ENCODE measurements around the gene C10orf90. TPM values are rescaled to one million over a fixed set of nuclear protein-coding genes. Genes with fewer than 3 reads are reported as not detected.

The C10orf90 gene
- total and polyA plus RNA-seq, 5 donors = 0.22 TPM; not detected in 4

DNA sequence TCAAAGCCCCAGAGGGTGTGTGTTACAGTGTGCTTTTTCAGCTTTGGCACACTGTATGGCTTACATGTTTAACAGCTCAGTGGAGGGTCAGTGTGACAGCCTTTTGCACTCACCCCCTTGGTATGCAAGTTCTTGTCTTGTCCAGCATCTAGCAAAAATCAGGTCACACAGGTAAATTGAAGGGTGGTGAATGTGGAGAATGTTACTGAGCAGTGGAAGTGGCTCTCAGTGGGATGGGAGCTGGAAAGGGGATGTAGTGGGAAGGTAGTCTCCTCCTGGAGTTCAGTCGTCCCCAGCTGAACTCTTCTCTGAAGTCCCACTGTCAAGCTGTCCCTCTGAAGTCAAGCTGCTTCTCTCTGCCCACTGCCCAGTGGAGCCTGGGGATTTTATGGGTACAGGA is 21.0 kb upstream of the C10orf90 start:
- H3K27me3 ChIP-seq (ENCODE audit: control insufficient read depth, insufficient read depth) = no peaks in the 10 kb centered on the region
- no peak overlapping the region for H3K4me3 ChIP-seq (ENCODE audit: low read length)
- no peak overlapping the region for H3K27ac ChIP-seq (ENCODE audit: low read length)
- no peaks in the 10 kb centered on the region for H3K4me1 ChIP-seq (ENCODE audit: control insufficient read depth, insufficient read depth, low read length)
- no peaks in the 10 kb centered on the region for H3K9me3 ChIP-seq (ENCODE audit: control insufficient read depth, low read length)
- ATAC-seq = no peak
- no peak for DNase-seq
- intact Hi-C loops (cut with DNase I) = no loop called here
- 57% methylated on average over 1 of the region's 1 CpG for WGBS

DNA sequence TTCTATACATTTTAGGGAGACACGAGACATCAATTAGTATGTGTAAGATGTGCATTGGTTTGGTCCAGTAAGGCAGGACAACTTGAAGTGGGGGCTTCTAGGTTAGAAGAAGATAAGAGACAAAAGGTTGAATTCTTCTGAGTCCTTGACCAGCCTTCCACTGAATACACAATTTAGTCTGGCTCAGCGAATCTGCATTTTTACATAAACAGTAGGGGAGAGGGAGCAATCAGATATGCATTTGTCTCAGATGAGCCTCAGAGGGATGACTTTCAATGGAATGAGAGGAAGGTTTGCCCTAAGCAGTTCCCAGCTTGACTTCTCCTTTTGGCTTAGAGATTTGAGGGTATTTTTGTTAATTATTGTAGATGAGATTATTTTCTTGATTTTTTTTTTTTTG is 20.0 kb upstream of the C10orf90 start:
- WGBS = 43% methylated on average over 2 of the region's 2 CpGs
- no peak for DNase-seq
- intact Hi-C loops (cut with DNase I) = no loop called here
- H3K27me3 ChIP-seq (ENCODE audit: control insufficient read depth, insufficient read depth) = no peaks in the 10 kb centered on the region
- ATAC-seq = no peak
- H3K4me1 ChIP-seq (ENCODE audit: control insufficient read depth, insufficient read depth, low read length) = no peaks in the 10 kb centered on the region
- H3K4me3 ChIP-seq (ENCODE audit: low read length) = no peak overlapping the region
- H3K9me3 ChIP-seq (ENCODE audit: control insufficient read depth, low read length) = no peaks in the 10 kb centered on the region
- no peak overlapping the region for H3K27ac ChIP-seq (ENCODE audit: low read length)

DNA sequence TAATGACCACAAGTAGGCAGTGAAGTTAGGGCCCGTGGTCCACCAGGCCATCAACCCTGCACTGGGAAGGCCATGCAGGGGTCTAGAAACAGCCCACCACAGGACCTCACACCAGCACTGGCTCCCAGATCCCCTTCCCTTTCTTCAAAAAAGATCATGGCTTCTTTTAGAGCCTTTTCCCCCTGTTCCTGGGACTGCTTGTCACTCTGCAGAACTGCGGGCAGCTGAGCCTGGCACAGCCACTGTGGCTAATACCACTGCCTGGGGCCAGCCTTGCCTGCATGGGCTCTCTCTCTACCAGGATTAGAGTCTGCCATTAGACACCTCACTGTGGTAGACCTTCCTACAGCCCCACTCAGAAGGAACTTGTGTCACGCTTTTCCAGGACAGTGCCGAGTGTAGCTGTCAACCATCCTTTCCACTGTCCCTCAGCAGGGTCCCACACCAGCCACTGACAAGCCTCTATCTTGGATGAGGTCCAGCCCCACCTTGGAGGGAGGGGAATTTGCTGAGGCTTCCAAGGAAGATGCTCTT is 19.0 kb upstream of the C10orf90 start:
- Histone ChIP-seq H3K4me1 (ENCODE audit: control insufficient read depth, insufficient read depth, low read length) (no peaks in the 10 kb centered on the region), H3K4me3 (ENCODE audit: low read length) (no peak overlapping the region), H3K9me3 (ENCODE audit: control insufficient read depth, low read length) (no peaks in the 10 kb centered on the region), H3K27ac (ENCODE audit: low read length) (no peak overlapping the region), H3K27me3 (ENCODE audit: control insufficient read depth, insufficient read depth) (no peaks in the 10 kb centered on the region)
- intact Hi-C loops (cut with DNase I) = no loop called here
- WGBS = 76% methylated on average over 4 of the region's 4 CpGs
- DNase-seq (no peak), ATAC-seq (no peak)

DNA sequence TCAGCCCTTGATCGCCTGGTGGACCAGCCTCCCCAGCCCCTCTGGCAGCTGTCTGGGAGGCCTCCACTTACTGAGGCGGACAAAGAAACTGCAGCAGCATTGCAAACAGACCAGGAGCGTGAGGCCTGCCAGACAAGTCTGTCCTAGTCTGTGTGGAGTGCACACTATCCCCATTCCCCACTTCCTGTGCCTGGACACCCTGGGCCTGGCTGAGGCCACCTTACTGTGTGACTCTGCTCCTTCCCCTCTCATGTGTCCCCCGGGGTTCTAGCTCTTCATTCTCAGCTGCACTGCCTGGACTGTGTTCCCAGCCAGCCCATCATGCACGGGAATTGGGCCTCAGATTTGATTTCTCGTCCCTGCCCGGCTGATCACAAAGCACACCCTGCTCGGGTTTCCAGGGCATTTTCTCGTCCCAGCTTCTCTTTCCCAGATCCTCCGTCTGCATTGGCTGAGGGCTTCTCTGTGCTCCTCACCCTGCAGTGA is 16.7 kb upstream of the C10orf90 start:
- no peak for DNase-seq
- H3K4me3 ChIP-seq (ENCODE audit: low read length) = no peak overlapping the region
- no peak for ATAC-seq
- H3K27ac ChIP-seq (ENCODE audit: low read length) = no peak overlapping the region
- H3K9me3 ChIP-seq (ENCODE audit: control insufficient read depth, low read length) = no peaks in the 10 kb centered on the region
- H3K27me3 ChIP-seq (ENCODE audit: control insufficient read depth, insufficient read depth) = no peaks in the 10 kb centered on the region
- H3K4me1 ChIP-seq (ENCODE audit: control insufficient read depth, insufficient read depth, low read length) = no peaks in the 10 kb centered on the region
- intact Hi-C loops (cut with DNase I) = no loop called here
- WGBS = 45% methylated on average over 10 of the region's 10 CpGs

DNA sequence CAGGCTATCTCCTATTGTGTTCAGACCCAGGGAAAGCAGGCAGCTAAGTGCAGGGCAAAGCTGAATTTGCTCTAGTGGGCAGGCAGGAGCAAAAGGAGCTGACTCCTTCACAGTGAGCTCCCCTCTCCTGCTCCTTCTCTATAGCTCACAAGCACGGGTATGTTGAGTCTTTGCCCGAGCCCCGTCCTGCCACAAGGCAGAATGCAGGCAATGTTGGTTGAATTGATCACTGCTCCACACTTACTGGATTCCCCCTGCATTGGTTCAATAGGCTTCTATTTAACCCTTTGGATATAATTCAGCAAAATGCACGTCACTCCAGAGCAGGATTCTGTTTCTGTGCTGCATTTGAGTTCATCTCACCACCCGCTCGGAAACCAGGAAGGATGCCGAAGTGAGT is 16.2 kb upstream of the C10orf90 start:
- Histone ChIP-seq H3K9me3 (ENCODE audit: control insufficient read depth, low read length) (no peaks in the 10 kb centered on the region), H3K27ac (ENCODE audit: low read length) (no peak overlapping the region), H3K27me3 (ENCODE audit: control insufficient read depth, insufficient read depth) (no peaks in the 10 kb centered on the region), H3K4me1 (ENCODE audit: control insufficient read depth, insufficient read depth, low read length) (no peaks in the 10 kb centered on the region), H3K4me3 (ENCODE audit: low read length) (no peak overlapping the region)
- intact Hi-C loops (cut with DNase I) = no loop called here
- ATAC-seq (no peak), DNase-seq (no peak)
- 79% methylated on average over 7 of the region's 7 CpGs for WGBS

DNA sequence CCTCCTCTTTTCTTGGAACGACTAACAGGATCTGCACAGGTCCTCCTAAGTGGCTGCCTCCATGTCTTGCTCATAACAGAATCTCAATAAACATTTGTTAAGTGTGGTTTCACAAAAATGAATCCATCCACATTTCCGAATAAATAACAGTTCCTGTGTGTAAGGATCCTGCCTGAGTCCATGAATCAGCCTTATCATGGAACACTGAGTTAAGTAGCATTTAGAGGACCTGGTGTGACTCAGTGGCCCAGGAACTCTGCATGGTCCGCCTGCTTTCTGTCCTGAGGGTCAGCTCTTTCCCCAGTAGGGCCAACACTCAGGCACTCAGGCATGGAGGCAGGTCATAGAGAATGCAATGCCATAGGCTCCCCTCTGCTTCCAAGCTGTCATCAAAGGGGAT is 15.8 kb upstream of the C10orf90 start:
- H3K9me3 ChIP-seq (ENCODE audit: control insufficient read depth, low read length) = no peaks in the 10 kb centered on the region
- 61% methylated on average over 3 of the region's 3 CpGs for WGBS
- no peak overlapping the region for H3K27ac ChIP-seq (ENCODE audit: low read length)
- intact Hi-C loops (cut with DNase I) = no loop called here
- ATAC-seq (no peak), DNase-seq (no peak)
- H3K4me1 ChIP-seq (ENCODE audit: control insufficient read depth, insufficient read depth, low read length) = no peaks in the 10 kb centered on the region
- no peak overlapping the region for H3K4me3 ChIP-seq (ENCODE audit: low read length)
- no peaks in the 10 kb centered on the region for H3K27me3 ChIP-seq (ENCODE audit: control insufficient read depth, insufficient read depth)

DNA sequence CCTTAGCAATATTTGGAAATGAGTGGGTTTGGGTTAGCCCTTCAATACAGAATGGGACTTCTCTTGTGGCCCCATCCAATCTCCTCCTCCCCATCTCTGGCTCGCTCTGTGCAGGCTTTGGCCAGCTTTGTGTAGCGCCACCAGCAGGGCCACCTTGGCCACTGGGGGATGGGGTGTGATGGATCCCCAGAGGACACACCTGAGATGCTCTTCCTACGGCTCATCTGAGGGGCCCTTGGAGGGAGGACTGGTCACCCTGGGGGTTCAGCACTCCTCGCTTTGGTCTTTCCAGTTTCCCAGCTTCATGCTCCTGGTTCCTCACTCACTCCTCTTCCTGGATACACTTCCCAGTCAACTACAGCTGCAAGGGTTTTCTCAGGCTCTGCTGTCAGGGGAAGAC is 15.3 kb upstream of the C10orf90 start:
- no peak for DNase-seq
- ATAC-seq = no peak
- WGBS = 93% methylated on average over 4 of the region's 4 CpGs
- H3K27me3 ChIP-seq (ENCODE audit: control insufficient read depth, insufficient read depth) = no peaks in the 10 kb centered on the region
- H3K4me3 ChIP-seq (ENCODE audit: low read length) = no peak overlapping the region
- intact Hi-C loops (cut with DNase I) = no loop called here
- H3K27ac ChIP-seq (ENCODE audit: low read length) = no peak overlapping the region
- no peaks in the 10 kb centered on the region for H3K9me3 ChIP-seq (ENCODE audit: control insufficient read depth, low read length)
- no peaks in the 10 kb centered on the region for H3K4me1 ChIP-seq (ENCODE audit: control insufficient read depth, insufficient read depth, low read length)

DNA sequence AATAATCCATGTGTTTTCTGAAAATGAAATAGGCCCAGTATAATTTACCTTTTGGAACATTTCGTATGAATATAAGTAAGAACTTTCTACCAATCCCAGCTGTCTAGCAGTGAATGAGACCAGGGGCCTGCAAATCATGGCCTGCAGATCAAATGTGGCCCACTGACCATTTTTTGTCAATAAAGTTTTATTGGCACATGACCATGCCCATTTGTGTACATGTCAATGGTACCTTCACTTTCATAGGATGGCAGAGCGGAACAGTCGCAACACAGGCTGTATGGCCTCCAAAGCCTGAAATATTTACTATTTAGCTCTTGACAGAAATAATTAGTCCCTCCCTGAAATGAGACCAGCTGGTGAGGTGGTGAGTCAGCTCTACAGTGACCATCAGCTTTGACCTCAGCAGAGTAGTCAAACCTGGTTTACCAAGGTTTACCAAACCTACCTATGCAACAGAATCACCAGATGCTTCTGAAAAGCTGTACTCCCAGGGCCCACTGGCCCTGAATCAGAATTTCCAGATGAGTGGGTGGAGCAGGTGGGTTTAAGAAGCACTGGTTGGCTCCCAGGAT is 13.8 kb upstream of the C10orf90 start:
- H3K27ac ChIP-seq (ENCODE audit: low read length) = no peak overlapping the region
- WGBS = 88% methylated on average over 3 of the region's 3 CpGs
- ATAC-seq (no peak), DNase-seq (no peak)
- H3K4me3 ChIP-seq (ENCODE audit: low read length) = no peak overlapping the region
- H3K4me1 ChIP-seq (ENCODE audit: control insufficient read depth, insufficient read depth, low read length) = no peaks in the 10 kb centered on the region
- intact Hi-C loops (cut with DNase I) = no loop called here
- no peaks in the 10 kb centered on the region for H3K9me3 ChIP-seq (ENCODE audit: control insufficient read depth, low read length)
- H3K27me3 ChIP-seq (ENCODE audit: control insufficient read depth, insufficient read depth) = no peaks in the 10 kb centered on the region

DNA sequence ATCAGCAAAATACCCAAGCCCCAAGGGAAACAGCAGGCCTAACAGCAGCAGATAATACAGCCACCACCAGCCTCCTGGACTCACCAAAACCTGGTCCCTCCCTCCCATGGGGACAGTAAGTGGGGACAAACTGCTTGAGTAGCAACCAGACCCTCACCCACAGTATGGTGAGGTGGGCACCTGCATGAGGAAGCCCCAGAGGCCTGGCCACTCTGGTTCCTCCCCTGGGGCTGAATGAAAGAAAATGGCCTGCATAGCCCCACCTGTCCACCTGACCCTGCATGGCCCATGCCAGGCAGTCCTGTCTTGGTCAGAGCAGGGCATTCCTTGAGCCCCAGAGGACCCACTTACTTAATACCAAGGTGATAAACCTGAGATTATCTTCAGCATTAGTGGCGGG is 13.0 kb upstream of the C10orf90 start:
- WGBS = 83% methylated on average over 1 of the region's 1 CpG
- Histone ChIP-seq H3K27ac (ENCODE audit: low read length) (no peak overlapping the region), H3K4me1 (ENCODE audit: control insufficient read depth, insufficient read depth, low read length) (no peaks in the 10 kb centered on the region), H3K4me3 (ENCODE audit: low read length) (no peak overlapping the region), H3K27me3 (ENCODE audit: control insufficient read depth, insufficient read depth) (no peaks in the 10 kb centered on the region), H3K9me3 (ENCODE audit: control insufficient read depth, low read length) (no peaks in the 10 kb centered on the region)
- intact Hi-C loops (cut with DNase I) = no loop called here
- DNase-seq (no peak), ATAC-seq (no peak)

DNA sequence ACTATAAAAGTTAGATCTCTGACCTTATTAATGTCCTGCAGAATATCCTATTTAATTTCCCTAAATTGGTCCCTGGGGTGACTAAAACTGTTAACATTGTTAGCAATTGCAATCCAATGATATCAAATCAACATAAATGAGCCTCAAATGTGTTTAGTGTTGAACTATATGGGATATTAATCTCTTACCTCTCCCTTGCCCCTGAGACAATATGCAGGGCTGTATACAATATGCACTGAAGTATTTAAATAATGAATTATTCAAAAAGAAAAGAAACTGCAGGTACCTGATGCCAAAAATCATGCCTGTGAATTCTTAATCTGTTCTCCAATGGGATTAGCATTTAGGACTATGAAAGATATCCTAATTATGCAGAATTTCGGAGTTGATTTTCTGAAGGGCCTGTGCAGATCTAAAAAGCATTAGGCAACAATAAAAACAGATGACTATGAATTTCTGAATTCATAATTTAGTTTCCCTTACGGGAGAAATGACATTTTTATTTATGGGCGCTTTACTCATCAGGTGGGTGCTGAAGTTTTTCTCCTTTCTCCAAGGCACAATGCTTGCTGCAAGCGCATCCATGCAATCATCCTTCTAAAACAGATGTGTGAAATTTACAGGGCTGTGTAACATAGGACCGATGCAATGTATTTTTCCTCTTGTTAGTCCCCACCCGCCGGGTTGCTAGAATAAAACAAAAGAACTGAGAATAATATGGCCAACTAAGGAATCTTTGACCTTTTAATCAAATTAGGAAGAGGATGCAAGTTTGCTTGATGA is 5.4 kb upstream of the C10orf90 start:
- H3K4me1 ChIP-seq (ENCODE audit: control insufficient read depth, insufficient read depth, low read length) = no peaks in the 10 kb centered on the region
- 79% methylated on average over 7 of the region's 7 CpGs for WGBS
- H3K27ac ChIP-seq (ENCODE audit: low read length) = no peak overlapping the region
- DNase-seq (no peak), ATAC-seq (no peak)
- intact Hi-C loops (cut with DNase I) = no loop called here
- H3K27me3 ChIP-seq (ENCODE audit: control insufficient read depth, insufficient read depth) = no peaks in the 10 kb centered on the region
- no peaks in the 10 kb centered on the region for H3K9me3 ChIP-seq (ENCODE audit: control insufficient read depth, low read length)
- no peak overlapping the region for H3K4me3 ChIP-seq (ENCODE audit: low read length)

DNA sequence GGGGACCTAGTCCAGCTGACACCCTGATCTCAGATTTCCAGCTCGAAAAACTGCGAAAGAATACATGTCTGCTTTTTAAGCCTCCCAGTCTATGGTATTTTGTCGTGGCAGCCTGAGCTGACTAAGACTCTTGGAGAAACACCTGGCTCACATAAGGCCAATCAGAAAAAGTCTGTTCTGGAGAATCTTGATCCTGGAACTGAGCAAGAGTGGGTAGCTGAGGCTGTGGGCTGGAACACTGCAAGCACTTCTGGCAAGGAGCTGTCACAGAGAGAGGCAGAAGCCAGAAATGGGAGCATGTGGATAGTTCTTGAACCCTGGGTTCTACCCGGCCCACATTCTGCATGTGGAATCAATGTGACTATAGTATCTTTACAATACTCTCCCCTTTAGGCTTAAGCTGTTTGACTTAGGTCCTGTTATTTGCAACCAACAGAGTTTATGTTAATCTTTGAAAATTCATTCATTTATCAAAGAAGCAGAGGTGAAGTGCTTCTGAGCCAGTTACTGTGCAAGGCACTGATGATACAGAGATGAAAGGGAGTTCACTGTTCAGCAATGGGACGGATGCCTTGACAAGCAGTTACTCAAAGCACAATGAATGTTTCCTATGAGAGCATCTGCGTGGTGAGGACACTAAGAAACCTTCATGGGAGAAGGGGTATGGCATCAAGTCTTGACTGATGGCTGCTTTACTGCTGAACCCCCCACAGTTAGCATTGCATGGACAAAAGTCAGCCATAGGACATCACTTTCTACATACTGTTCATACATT is 4.4 kb upstream of the C10orf90 start:
- no peaks in the 10 kb centered on the region for H3K4me1 ChIP-seq (ENCODE audit: control insufficient read depth, insufficient read depth, low read length)
- H3K9me3 ChIP-seq (ENCODE audit: control insufficient read depth, low read length) = no peaks in the 10 kb centered on the region
- ATAC-seq (no peak), DNase-seq (no peak)
- H3K27ac ChIP-seq (ENCODE audit: low read length) = no peak overlapping the region
- no peak overlapping the region for H3K4me3 ChIP-seq (ENCODE audit: low read length)
- no peaks in the 10 kb centered on the region for H3K27me3 ChIP-seq (ENCODE audit: control insufficient read depth, insufficient read depth)
- 71% methylated on average over 6 of the region's 6 CpGs for WGBS
- intact Hi-C loops (cut with DNase I) = no loop called here

Data from right cardiac atrium (tissue), 5 donors.